GM23338 (cell line): ENCODE data around the gene MEN1. TPM values are rescaled to one million over a fixed set of nuclear protein-coding genes. Genes with fewer than 3 reads are reported as not detected.

Experiments
- ATAC-seq: fragments of 200-7000 bp; cut with Tn5 transposase; 3 replicates; pipeline ENCODE4 v1.9.1; 2020
- DNase-seq: peaks from one replicate; pipeline ENCODE4 v3.0.0-alpha.2; 2015; ENCODE audit warnings: low spot score
- H2AFZ ChIP-seq: fragments of 200-600 bp; sonication (generic); 2 replicates; pipeline ENCODE4 v1.8.0; 2016; ENCODE audit warnings: antibody characterized with exemption, mild to moderate bottlenecking, moderate library complexity
- H3F3A ChIP-seq: fragments of 200-600 bp; sonication (generic); replicated peaks from 2 replicates; pipeline ENCODE4 v1.8.0; 2017; ENCODE audit warnings: antibody characterized with exemption, mixed run types, low read depth
- H3K27ac ChIP-seq: fragments of 200-600 bp; sonication (generic); 2 replicates; pipeline ENCODE4 v1.6.1; 2016; ENCODE audit warnings: low read depth
- H3K27me3 ChIP-seq: fragments of 200-600 bp; sonication (generic); 2 replicates; pipeline ENCODE4 v1.8.0; 2016; ENCODE audit warnings: mild to moderate bottlenecking, mixed run types, moderate library complexity; ENCODE audit not compliant: insufficient read depth
- H3K36me3 ChIP-seq: fragments of 200-600 bp; sonication (generic); 2 replicates; pipeline ENCODE4 v1.8.0; 2016; ENCODE audit warnings: mild to moderate bottlenecking; ENCODE audit not compliant: insufficient read depth
- H3K4me1 ChIP-seq: fragments of 200-600 bp; sonication (generic); 2 replicates; pipeline ENCODE4 v1.8.0; 2016; ENCODE audit warnings: mild to moderate bottlenecking, moderate library complexity; ENCODE audit not compliant: insufficient read depth
- H3K4me2 ChIP-seq: fragments of 200-600 bp; sonication (generic); 2 replicates; pipeline ENCODE4 v1.7.1; 2017; ENCODE audit warnings: mixed run types
- H3K4me3 ChIP-seq: fragments of 200-600 bp; sonication (generic); 2 replicates; pipeline ENCODE4 v1.6.1; 2016; ENCODE audit warnings: mixed run types
- H3K79me2 ChIP-seq: fragments of 200-600 bp; sonication (generic); replicated peaks from 2 replicates; pipeline ENCODE4 v1.8.0; 2017; ENCODE audit warnings: mild to moderate bottlenecking; ENCODE audit not compliant: insufficient read depth
- H3K9me2 ChIP-seq: fragments of 200-600 bp; sonication (generic); 2 replicates; pipeline ENCODE4 v1.8.0; 2017; ENCODE audit not compliant: insufficient read depth
- H4K20me1 ChIP-seq: fragments of 200-600 bp; sonication (generic); replicated peaks from 2 replicates; pipeline ENCODE4 v1.8.0; 2017; ENCODE audit warnings: mild to moderate bottlenecking; ENCODE audit not compliant: insufficient read depth
- H3K27ac Mint-ChIP-seq: 2 replicates; pipeline ENCODE4 v1.8.0; 2020; ENCODE audit warnings: inconsistent platforms, mild to moderate bottlenecking, moderate library complexity, mixed read lengths
- H3K27me3 Mint-ChIP-seq: 3 replicates; pipeline ENCODE4 v1.8.0; 2022; ENCODE audit warnings: low read depth, mild to moderate bottlenecking, moderate library complexity, mixed read lengths, inconsistent platforms; ENCODE audit not compliant: insufficient read depth, poor library complexity
- H3K36me3 Mint-ChIP-seq: 3 replicates; pipeline ENCODE4 v1.8.0; 2021; ENCODE audit warnings: low read depth, mild to moderate bottlenecking, inconsistent platforms, moderate library complexity, mixed read lengths
- H3K4me1 Mint-ChIP-seq: 3 replicates; pipeline ENCODE4 v1.8.0; 2020; ENCODE audit warnings: mild to moderate bottlenecking, inconsistent platforms, mixed read lengths
- H3K4me3 Mint-ChIP-seq: 3 replicates; pipeline ENCODE4 v1.8.0; 2021; ENCODE audit warnings: moderate library complexity, mild to moderate bottlenecking, inconsistent platforms, mixed read lengths
- H3K9me3 Mint-ChIP-seq: 3 replicates; pipeline ENCODE4 v1.8.0; 2020; ENCODE audit warnings: moderate library complexity, mild to moderate bottlenecking, inconsistent platforms, mixed read lengths
- CREB1 ChIP-seq: fragments of 250-450 bp; sonication (Bioruptor Pico); IDR thresholded peaks from 2 replicates; pipeline ENCODE4 v1.5.0; 2020; ENCODE audit warnings: low read depth, mild to moderate bottlenecking, moderate library complexity
- EZH2 ChIP-seq: fragments of 200-600 bp; sonication (generic); IDR thresholded peaks from one replicate; pipeline ENCODE4 v1.8.0; 2017; ENCODE audit warnings: antibody characterized with exemption, mild to moderate bottlenecking, low read depth; ENCODE audit not compliant: unreplicated experiment
- EZH2phosphoT487 ChIP-seq: fragments of 200-600 bp; sonication (generic); IDR thresholded peaks from one replicate; pipeline ENCODE4 v1.8.1; 2018; ENCODE audit warnings: antibody characterized with exemption; ENCODE audit not compliant: unreplicated experiment
- NANOG ChIP-seq: IDR thresholded peaks from 2 replicates; pipeline ENCODE4 v1.6.1; 2016; ENCODE audit warnings: antibody characterized with exemption, borderline replicate concordance
- POLR2AphosphoS5 ChIP-seq: IDR thresholded peaks from 2 replicates; pipeline ENCODE4 v1.6.1; 2016; ENCODE audit warnings: antibody characterized with exemption, low read depth
- REST ChIP-seq: IDR thresholded peaks from one replicate; pipeline ENCODE4 v1.6.1; 2018; ENCODE audit warnings: antibody characterized with exemption; ENCODE audit not compliant: unreplicated experiment
- STAT1 ChIP-seq: IDR thresholded peaks from one replicate; pipeline ENCODE4 v1.6.1; 2016; ENCODE audit warnings: antibody characterized with exemption; ENCODE audit not compliant: unreplicated experiment
- ZNF331 ChIP-seq: fragments of 250-450 bp; sonication (Bioruptor Pico); IDR thresholded peaks from 2 replicates; pipeline ENCODE4 v1.5.0; 2020; ENCODE audit warnings: low read depth, mild to moderate bottlenecking, moderate library complexity
- polyA plus RNA-seq: library from polyadenylated mRNA; unstranded; fragments of >200 nt; fragmentation: Nextera tagmentation; extraction: Ambion mirVana; gene quantifications from 2 replicates; pipeline ENCODE4 v1.2.1, GENCODE V29; 2016
- total RNA-seq: library from RNA; depleted of rRNA; stranded (reverse); fragments of >200 nt; shearing (Covaris generic); gene quantifications from 2 replicates; pipeline ENCODE4 v1.2.3, GENCODE V29; 2014
- TF ChIP-seq, protein P1 (sequence below), 2 experiments: fragments of 200-600 bp in 1 of 2; sonication (generic) in 1 of 2; conservative IDR thresholded peaks; 2 replicates each; pipeline versions ENCODE4 v1.5.1 to v1.6.1; 2016 to 2017; ENCODE audit warnings: antibody characterized with exemption in 2 of 2, low read depth in 2 of 2, mild to moderate bottlenecking in 2 of 2, moderate library complexity in 1 of 2

The MEN1 gene
- total and polyA plus RNA-seq, 2 experiments from 2014 or later, result 31.6 to 45.2 TPM

- TF ChIP-seq STAT1, result no peak
- no peak for TF ChIP-seq POLR2AphosphoS5
- TF ChIP-seq, protein P1, sequence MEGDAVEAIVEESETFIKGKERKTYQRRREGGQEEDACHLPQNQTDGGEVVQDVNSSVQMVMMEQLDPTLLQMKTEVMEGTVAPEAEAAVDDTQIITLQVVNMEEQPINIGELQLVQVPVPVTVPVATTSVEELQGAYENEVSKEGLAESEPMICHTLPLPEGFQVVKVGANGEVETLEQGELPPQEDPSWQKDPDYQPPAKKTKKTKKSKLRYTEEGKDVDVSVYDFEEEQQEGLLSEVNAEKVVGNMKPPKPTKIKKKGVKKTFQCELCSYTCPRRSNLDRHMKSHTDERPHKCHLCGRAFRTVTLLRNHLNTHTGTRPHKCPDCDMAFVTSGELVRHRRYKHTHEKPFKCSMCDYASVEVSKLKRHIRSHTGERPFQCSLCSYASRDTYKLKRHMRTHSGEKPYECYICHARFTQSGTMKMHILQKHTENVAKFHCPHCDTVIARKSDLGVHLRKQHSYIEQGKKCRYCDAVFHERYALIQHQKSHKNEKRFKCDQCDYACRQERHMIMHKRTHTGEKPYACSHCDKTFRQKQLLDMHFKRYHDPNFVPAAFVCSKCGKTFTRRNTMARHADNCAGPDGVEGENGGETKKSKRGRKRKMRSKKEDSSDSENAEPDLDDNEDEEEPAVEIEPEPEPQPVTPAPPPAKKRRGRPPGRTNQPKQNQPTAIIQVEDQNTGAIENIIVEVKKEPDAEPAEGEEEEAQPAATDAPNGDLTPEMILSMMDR (conservative IDR thresholded peaks at IDR 0.05; ENCODE audit: low read depth in 2 of 2), result no peak
- TF ChIP-seq EZH2phosphoT487, result no peak
- no peak for TF ChIP-seq CREB1 (CRISPR knock-in tag)
- H3K4me3 Mint-ChIP-seq, result no peak overlapping the region
Measured at GRCh38 chr11:64856382-64857227, 46.3 kb upstream of the MEN1 start.

DNA sequence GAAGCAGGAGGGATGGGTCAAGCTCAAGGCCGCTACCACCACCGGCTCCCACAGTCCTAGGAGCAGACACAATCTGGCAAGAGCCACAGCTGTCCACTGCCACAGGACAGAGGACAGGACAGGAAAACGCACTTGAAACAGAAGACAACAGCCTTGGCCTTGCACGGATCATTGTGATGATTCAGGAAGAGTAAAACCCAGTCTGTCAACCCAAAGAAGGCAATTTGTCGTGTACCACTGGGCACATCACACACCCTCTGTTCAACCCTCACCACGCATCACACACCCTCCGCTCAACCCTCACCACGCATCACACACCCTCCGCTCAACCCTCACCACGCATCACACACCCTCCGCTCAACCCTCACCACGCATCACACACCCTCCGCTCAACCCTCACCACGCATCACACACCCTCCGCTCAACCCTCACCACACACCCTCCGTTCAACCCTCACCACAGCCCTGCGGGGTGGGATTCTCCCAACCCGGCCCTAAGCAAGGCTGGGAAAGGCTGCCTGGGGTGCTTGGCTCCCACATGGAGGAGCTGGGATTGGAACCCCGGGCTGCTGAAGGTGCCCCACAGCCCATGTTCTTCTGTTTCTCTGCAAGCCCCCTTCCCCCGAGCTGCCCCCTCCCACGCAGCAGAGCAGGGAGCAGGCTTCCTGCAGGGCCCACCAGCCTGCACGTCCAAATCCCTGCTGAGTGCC is 45.4 kb upstream of the MEN1 start:
- Histone ChIP-seq H3K4me1 (peaks cover 4% of the 10 kb centered on the region; the same call in 1 of the 2 replicates), H3K4me2 (no peak overlapping the region), H3F3A (no peaks in the 10 kb centered on the region), H4K20me1 (no peaks in the 10 kb centered on the region), H3K4me3 (no peak overlapping the region), H3K9me2 (no peaks in the 10 kb centered on the region), H3K27me3 (no peaks in the 10 kb centered on the region), H3K79me2 (no peaks in the 10 kb centered on the region), H3K36me3 (no peaks in the 10 kb centered on the region), H3K27ac (no peak overlapping the region), H2AFZ (no peak overlapping the region)
- H3K4me1 Mint-ChIP-seq, result peaks cover 18% of the 10 kb centered on the region
- H3K27me3 Mint-ChIP-seq, result peaks cover 10% of the 10 kb centered on the region
- peak overlapping the region; percentile 66; the same call in 1 of the 2 replicates for H3K27ac Mint-ChIP-seq
- ATAC-seq, result no peak
- no peaks in the 10 kb centered on the region for H3K9me3 Mint-ChIP-seq
- DNase-seq, result no peak
- H3K4me3 Mint-ChIP-seq, result no peak overlapping the region
- H3K36me3 Mint-ChIP-seq, result no peaks in the 10 kb centered on the region; the same call in 2 of the 3 replicates
- TF ChIP-seq, protein P1 (conservative IDR thresholded peaks at IDR 0.05; ENCODE audit: low read depth in 2 of 2), result no peak
- TF ChIP-seq REST, result no peak
- TF ChIP-seq ZNF331 (CRISPR knock-in tag), result no peak
- TF ChIP-seq EZH2, result no peak
- no peak for TF ChIP-seq NANOG
- TF ChIP-seq EZH2phosphoT487, result no peak

More at GRCh38 chr11:64856382-64857227, 46.3 kb upstream of the MEN1 start:
- DNase-seq (no peak), ATAC-seq (no peak)
- no peak overlapping the region for H3K4me3 ChIP-seq
- H3K27ac ChIP-seq, result no peak overlapping the region
- H3K4me1 Mint-ChIP-seq, result peaks cover 11% of the 10 kb centered on the region
- no peak overlapping the region for H3K4me2 ChIP-seq
- no peaks in the 10 kb centered on the region for H3K9me3 Mint-ChIP-seq
- H3K79me2 ChIP-seq, result no peaks in the 10 kb centered on the region; the same call in 1 of the 2 replicates
- H3K27me3 ChIP-seq, result no peaks in the 10 kb centered on the region
- no peaks in the 10 kb centered on the region for H3K9me2 ChIP-seq
- no peaks in the 10 kb centered on the region for H3K36me3 ChIP-seq
- no peaks in the 10 kb centered on the region for H3F3A ChIP-seq
- H3K4me1 ChIP-seq, result no peaks in the 10 kb centered on the region; the same call in 1 of the 2 replicates
- no peaks in the 10 kb centered on the region for H4K20me1 ChIP-seq
- H3K27ac Mint-ChIP-seq, result no peak overlapping the region
- H2AFZ ChIP-seq, result no peak overlapping the region
- H3K27me3 Mint-ChIP-seq, result peaks cover 14% of the 10 kb centered on the region
- no peaks in the 10 kb centered on the region; the same call in 2 of the 3 replicates for H3K36me3 Mint-ChIP-seq
